OCI-M1 (cell line): Measurements from ENCODE around the gene DHRS7B.
"Not testable (repeated sequence)": the region's sequence is repeated elsewhere in the genome, so short reads cannot be mapped to it uniquely, and the experiment has no call there.

Experiments used
- DNase-seq: peaks from one replicate; lab custom pipeline; 2025; lab: John Stamatoyannopoulos, UW

Gene DHRS7B

GRCh38 chr17:21177854-21178600 lies 51.3 kb downstream of the DHRS7B start:
- DNase-seq, result no peak

GRCh38 chr17:21183468-21183867 lies 56.7 kb downstream of the DHRS7B start:
- no peak for DNase-seq

- no peak for DNase-seq
Observed at GRCh38 chr17:21184570-21184969, 57.8 kb downstream of the DHRS7B start.

- DNase-seq, result peak; percentile 26
Observed at GRCh38 chr17:21185061-21185460, 58.3 kb downstream of the DHRS7B start.

- no peak for DNase-seq
Observed at GRCh38 chr17:21186399-21187187, 59.8 kb downstream of the DHRS7B start.

- DNase-seq, result no peak
Observed at GRCh38 chr17:21189361-21189760, 62.6 kb downstream of the DHRS7B start.

GRCh38 chr17:21190078-21190477 lies 63.3 kb downstream of the DHRS7B start:
- no peak for DNase-seq

- no peak for DNase-seq
Observed at GRCh38 chr17:21191698-21192097, 64.9 kb downstream of the DHRS7B start.

- not testable (repeated sequence) for DNase-seq
Observed at GRCh38 chr17:21192414-21192813, 65.7 kb downstream of the DHRS7B start.

- DNase-seq, result no peak
Observed at GRCh38 chr17:21193031-21193430, 66.3 kb downstream of the DHRS7B start.

- DNase-seq, result no peak
Observed at GRCh38 chr17:21194226-21194625, 67.5 kb downstream of the DHRS7B start.

GRCh38 chr17:21194703-21195102 lies 67.9 kb downstream of the DHRS7B start:
- DNase-seq, result no peak

- no peak for DNase-seq
Observed at GRCh38 chr17:21196126-21196525, 69.4 kb downstream of the DHRS7B start.

GRCh38 chr17:21198411-21198810 lies 71.6 kb downstream of the DHRS7B start:
- DNase-seq, result no peak

- peak; percentile 98 for DNase-seq
Observed at GRCh38 chr17:21199311-21199710, 72.5 kb downstream of the DHRS7B start.

- DNase-seq, result no peak
Observed at GRCh38 chr17:21199856-21200255, 73.1 kb downstream of the DHRS7B start.

GRCh38 chr17:21200590-21201297 lies 74.0 kb downstream of the DHRS7B start:
- no peak for DNase-seq

GRCh38 chr17:21201298-21201595 lies 74.5 kb downstream of the DHRS7B start:
- no peak for DNase-seq

- DNase-seq, result no peak
Observed at GRCh38 chr17:21201874-21202273, 75.1 kb downstream of the DHRS7B start.

GRCh38 chr17:21202512-21202911 lies 75.7 kb downstream of the DHRS7B start:
- DNase-seq, result no peak

GRCh38 chr17:21204935-21205334 lies 78.2 kb downstream of the DHRS7B start:
- no peak for DNase-seq

- no peak for DNase-seq
Observed at GRCh38 chr17:21208352-21208751, 81.6 kb downstream of the DHRS7B start.
